HG03064 (cell line): ENCODE results near the gene QSOX1.

Source experiments
- ATAC-seq: cut with Tn5 transposase; IDR thresholded peaks from one replicate; pipeline ENCODE4 v1.9.1; 2021; ENCODE audit warnings: low read depth; ENCODE audit not compliant: unreplicated experiment

The QSOX1 gene

DNA sequence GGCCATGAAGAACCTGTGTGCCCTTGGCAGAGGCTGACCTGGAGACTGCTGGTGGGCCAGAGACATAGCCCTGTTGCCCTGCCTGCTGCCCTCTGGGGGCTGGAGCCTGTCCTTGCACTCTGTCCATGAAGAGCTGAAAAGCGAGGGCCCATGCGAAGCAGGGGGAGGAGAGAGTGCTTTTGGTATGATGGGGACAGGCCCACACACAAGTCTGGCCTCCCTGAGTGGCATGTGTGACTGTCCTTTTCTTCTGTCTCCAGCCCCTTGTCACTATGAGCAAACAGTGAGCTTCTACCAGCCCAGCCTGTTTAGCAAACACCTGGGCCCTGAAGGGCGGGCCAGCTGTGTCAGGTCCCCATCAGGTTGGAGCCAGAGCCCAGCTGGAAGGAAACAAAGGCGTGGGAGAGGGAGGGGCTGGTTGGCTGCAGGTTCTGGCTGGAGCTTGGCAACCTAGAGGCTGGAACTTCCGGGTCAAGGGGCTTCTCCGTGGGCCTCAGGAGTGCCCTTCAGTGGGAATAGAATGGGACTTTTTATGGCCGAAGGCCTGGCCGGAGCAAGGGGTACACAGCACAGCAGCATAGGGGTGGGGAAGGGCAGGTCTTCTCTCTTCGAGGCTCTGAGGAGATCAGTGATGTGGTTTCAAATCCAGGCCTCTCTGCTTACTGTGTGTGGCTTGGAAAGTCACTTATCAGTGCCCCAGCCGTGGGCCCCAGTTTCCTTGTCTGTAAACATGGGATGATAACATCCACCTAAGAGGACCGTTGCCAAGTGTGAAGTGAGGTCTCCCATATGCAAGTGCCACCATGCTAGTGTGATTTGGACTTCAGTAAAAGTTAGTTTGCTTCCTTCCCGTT is 14.3 kb downstream of the QSOX1 start:
- no peak for ATAC-seq

DNA sequence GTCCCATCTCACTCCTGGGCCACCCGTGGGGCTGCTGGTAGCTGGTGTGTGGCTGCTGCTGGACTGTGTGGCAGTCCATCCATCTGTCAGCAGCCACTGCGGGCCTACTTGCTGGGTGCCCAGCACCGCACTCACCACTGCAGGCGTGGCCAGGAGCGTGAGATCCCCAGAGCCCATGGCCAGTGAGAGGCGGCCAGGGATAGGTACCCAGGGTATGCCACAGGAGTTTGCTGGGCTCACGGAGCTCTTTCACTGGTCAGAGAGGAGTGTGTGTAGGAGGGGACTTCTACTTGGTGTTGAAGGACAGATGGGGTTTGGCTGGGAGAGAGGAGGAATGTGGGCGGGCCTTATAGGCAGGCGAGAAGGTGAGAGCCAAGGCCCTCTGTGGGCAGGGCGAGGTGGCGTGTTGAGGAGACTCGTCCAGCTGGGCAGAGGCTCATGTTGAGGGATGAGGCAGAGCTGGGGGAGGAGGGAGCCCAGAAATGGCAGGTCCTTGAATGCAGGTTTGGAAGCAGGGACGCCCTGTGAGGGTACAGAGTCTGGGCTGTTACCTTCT is 15.0 kb downstream of the QSOX1 start:
- ATAC-seq, result no peak

DNA sequence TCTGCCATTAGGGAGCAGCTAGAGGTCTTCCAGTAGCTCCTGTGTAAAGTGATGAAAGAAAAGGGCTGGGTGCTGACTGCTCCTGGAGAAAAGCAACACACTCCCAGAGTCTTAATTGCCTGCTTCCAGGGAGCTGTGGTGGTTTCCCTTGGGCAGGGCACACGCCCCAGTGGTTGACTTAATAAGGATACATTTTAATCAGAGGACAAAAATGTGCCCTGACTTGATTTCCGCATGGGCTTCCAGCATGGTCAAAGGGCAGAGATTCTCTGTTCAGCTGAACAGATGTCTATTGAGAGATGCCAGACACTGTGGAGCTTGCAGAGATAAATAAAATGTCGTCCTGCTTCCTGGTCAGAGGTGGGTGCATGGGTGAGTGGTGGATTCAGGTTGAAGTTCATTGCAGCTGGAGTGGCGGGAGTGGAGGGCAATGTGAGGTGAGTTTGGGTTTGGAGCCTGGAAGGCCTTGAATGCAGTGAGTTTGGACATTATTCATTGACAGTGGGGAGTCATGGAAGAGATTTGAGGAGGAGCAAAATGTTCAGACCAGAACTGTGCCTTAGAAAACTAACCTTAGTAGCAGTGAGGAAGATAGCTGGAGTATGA is 16.0 kb downstream of the QSOX1 start:
- ATAC-seq, result no peak

DNA sequence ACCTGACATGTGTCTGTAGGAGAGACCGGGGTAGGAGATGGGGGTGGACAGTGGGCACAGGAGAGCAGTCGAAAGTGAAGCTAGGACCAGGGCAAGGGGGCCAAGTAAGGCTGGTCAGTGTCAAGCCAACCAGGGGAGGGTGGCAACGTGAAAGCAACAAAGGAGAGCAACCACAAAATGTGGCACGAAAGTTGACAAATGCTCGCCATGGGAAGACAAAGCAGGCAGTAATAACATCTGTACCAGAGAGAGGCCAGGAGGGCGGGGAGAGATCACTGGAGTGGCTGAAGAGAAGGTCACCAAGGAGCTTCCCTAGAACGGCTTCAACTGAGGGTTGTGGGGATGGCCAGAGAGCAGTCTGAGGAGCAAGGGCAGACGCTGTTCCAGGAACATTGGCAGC is 17.0 kb downstream of the QSOX1 start:
- no peak for ATAC-seq

DNA sequence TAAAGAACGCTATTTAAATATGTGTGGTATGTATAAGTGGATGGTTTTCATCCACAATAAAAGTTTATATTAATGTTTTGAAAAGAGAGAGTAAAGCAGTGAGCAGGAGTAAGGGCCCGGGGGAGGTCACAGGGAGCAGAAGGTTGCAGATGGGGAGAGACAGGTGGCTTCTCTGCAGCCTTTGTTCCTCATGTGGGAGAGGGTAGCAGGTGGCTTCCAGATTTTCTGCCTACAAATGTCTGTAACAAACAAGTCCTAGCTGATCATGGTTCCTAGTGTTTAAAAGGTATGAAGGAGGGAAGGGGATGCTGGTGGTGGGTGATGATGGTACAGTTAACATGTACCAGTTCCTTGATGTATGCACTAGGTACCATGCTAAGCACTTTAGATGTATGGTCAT is 18.8 kb downstream of the QSOX1 start:
- no peak for ATAC-seq

DNA sequence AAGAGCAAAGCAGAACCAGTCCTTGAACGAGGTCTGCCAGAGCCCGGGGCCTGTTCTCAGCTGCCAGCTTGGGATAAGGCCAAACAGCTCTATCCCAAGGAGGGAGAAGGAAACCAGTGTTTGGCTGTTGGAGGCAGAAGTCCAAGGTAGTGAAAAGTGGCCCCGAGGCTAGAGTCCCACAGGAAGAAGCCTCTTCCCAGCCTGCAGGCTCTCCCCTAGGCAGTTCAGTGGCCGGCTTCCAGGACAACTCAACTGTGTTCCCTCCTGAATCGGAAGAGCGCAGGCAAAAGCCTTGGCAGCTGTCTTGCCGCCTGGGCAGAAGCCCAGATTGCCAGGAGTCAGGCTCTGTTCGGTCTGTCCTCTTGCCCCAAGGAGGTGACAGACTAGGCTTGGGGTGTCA is 19.3 kb downstream of the QSOX1 start:
- ATAC-seq, result no peak

DNA sequence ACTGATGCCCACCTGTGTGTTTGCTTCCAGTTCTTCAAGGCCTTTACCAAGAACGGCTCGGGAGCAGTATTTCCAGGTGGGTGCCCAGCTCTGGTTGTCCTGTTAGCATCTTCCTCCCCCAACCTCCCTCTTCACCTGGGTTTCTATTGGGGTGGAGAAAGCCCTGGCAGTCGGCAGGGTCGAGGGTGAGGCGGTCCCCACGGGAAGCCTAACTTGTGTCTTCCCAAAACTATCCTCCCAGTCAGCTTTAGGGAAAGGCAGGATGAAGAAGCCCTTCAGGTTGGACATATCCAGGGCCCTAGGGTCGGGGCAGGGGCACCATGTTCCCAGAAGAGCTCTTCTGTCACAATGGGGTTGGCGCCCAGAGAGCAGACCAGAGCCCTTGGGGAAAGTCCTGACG is 20.6 kb downstream of the QSOX1 start:
- no peak for ATAC-seq

DNA sequence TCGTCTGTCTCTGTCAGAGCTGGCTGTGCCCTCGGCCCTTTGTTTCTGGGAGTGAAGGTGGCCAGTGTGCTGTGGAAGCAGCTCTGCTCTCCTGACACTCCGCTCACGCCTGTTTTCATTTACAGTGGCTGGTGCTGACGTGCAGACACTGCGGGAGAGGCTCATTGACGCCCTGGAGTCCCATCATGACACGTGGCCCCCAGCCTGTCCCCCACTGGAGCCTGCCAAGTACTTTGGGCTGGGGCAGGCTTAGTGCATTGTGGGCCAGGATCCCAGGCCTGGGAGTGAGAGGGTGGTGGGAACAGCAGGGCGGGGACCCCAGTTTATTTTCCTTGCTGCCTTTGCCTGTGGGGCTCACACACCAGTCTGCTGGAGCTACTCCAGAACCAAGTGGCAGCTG is 21.1 kb downstream of the QSOX1 start:
- no peak for ATAC-seq

DNA sequence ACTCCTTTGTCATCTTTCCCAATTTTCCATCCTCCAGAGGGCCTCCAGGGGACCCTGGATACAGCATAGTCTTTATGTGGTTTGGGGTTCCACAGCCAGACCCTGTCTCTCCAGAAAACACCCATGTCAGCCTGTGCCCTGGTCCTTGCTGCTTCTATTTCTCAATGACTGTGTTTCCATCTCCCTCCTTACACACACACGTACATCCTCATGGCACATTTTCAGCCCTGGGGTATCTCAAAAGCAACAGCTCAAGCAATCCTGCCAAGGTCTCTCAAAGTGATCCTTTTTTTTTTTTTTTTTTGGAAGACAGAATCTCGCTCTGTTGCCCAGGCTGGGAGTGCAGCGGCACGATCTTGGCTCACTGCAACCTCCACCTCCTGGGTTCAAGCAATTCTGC is 22.3 kb downstream of the QSOX1 start:
- no peak for ATAC-seq

DNA sequence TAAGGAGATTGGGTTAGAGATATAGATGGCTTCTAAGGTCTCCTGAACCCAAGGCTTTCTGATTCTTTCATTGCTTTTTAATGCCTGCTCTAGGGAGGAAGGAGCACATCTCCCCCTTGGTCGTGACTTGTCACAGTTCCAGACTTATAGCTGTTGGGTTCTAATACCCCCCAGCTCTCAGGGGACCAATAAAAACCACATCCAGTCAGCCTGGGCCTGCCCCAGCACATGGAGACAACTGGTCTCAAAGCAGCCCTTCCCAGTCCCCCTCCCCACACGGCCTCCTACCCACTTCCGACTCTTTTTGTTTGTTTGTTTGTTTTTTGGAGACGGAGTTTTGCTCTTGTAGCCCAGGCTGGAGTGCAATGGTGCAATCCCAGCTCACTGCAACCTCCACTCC is 23.3 kb downstream of the QSOX1 start:
- ATAC-seq, result no peak

DNA sequence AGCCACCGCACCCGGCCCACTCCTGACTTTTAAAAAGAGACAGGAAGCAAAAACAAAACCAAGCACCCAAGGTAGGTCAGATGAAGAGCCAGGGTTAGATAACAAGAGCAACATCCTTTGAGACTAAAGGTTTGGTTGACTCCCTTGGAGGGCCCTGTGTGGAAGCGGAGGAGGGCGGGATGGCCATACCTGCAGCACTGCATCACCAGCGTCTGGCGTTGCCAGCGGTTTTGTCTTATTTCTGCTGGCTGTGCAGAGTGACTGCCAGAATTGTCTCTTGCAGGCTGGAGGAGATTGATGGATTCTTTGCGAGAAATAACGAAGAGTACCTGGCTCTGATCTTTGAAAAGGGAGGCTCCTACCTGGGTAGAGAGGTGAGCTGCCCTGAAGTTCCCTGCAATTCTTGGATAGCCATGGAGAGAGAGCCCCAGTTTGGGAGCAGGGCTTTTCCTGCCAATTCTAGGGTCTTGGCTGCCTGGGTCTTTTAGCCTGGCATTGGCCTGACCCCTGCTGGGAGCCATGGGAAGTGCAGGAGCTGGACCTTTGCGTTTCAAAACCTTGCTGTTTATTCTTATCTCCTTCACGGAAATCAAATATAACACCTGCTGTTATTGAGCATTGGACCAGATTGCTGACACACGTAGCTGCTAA is 24.0 kb downstream of the QSOX1 start:
- no peak for ATAC-seq

DNA sequence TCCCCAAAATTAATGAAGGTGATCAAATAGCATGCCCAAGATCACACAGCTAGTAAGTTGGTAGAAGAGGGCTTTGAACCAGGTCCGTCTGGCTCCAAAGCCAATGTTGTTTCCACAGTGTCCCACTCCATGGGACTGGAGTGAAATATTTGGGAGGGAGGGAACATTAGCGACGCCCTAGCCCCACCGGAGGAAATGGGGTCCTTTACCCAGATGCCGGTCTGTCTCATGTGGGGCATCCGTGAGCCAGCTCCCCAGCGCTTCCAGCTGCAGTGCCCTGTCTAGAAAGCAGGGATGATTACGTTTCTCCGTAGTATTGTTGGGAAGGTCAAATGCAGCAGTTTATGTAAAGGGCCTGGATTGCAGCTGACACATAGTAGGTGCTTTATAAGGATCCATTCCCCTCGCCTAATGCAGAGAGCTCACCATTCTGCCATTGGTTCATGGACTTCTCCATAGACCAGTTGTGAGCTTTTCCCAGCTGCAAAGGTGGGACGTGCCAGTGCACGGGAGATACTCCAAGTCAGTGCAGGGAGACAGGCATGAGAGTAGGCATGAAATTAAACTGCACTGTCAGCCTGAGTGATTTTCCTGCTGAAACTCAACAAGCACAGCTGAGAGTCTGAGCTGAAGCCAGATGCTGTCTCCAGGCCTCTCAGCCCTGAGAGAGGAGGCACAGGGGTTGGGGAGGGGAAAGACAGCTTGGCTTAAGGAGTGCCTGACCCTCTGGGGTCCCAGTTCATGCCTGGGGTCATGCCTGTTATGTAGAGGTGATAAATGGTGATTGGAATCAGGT is 24.7 kb downstream of the QSOX1 start:
- no peak for ATAC-seq

DNA sequence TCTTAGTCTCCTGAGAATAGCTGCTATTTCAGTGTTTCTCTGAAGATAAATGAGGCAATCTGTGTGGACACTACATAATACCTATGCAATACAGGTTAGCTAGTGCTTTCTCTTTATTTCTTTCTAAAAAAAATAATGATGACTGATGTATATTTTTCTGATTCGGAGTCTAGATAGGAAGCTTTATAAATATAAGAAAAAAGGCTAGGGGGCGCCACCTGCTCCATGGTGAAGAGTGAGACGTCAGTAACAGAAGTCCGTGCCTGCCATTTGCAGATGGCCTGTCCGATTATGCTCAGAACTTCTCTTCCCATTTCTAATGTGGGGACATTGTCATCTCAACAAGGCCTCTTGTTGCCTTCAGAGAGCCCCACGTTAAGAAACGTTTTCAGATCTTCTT is 26.4 kb downstream of the QSOX1 start:
- no peak for ATAC-seq

DNA sequence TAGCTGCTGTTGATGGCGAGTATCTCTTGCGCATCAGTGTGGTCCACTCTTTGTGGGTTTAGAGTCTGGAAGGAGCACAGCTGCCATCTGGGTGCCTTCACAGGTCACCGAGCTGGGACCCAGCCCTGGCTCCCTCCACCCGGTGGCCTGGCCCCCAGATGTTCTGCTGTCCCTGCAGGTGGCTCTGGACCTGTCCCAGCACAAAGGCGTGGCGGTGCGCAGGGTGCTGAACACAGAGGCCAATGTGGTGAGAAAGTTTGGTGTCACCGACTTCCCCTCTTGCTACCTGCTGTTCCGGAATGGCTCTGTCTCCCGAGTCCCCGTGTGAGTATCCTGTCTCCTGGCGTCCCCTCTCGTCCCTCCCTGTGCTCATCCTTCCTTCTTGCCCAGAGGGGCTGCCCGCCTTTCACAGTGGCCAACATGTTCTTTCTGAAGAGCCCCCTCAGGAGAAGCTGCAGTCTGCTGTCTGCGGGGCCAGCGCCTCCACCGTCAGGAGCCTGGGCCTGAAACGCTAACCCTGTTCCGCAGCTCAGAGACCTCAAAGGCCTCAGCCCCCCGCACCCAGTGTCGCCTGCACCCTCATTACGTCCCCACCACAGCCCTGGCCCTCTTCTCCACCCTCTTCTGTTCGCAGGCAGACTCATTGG is 27.4 kb downstream of the QSOX1 start:
- no peak for ATAC-seq

DNA sequence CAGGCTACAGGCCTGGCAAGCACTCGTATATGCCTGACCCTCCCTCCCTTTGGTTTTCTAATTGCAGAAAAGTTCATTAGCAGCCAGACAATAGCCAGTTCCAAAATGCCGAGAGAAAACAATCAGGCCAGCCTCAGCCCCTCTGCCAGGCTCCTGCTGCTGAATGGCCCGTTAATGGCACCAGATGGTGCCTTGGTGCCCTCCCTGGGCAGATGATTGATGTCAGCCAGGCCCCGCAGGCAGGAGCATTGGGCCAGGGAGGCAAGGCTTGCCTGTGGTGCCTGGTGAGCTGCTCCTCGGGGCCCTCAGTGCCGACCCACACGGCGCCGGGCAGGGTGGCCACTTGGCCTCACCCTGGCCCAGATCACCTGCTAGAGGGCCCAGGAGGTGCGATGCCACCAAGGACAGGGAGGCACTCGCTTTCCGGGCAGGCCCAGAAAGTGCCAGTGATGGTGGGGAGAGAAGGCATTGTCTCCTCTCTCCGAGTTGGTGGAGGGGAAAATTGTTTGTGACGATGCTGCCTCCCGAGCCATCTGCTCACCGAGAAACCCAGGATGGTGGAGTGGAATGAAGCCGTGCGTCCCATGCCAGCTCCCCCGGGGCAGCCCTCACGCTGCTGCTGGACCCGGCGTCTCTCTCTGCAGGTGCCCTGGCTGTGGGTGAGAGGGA is 28.1 kb downstream of the QSOX1 start:
- no peak for ATAC-seq

DNA sequence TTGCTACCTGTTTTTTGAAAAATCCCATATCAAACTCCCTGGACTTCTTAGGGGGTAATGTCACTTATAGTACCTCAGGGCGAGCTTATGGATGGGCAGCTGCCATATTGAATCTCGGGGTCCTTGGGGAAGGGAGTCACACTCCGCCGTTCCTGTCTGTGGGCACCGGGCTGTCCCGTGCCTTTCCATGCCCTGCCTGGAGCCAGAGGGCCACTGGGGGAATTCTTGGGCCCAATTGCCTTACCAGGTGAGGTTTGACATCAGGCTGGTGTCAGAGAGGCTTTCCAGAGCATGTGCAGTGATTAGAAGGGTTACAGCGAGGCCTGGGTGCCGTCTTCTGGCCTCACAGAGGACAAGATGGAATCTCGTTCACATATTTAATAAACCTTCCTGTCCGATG is 28.8 kb downstream of the QSOX1 start:
- no peak for ATAC-seq

DNA sequence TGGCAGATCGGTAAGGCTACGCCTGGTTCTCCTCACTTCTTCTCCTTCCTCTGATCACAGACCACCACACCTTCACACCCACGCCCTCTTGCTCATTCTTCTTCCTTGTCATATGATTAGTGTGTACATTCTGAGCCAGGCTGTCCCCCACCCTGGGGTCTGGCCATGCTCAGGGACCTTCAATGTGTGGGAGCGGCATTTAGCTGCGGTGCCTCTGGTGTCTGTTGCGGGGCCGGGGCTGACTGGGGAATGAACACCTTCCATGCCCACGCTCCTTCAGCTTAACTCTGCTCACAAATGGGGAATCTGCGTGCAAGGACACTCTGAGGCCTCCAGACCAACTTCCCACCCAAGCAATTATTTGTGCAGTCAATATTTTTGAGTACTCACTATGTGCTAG is 29.4 kb downstream of the QSOX1 start:
- no peak for ATAC-seq

DNA sequence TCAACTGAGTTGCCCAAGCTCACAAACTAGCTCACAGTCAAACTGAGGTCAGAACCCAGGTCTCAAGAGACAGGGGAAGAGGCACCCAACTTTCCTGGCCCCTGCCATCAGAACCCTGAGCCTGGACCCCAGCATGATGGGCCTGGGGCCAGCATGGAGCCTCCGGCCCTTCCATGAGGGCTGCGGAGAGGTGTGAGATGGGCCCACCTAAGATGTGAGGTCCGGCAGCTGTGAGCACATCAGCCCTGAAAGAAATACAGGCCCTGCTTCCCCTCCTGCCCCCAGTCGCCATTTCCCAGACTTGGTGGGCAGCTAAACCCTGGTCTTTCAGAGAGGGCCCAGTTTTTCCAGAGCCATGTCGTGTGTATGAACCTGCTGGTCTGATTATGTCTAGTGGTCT is 30.6 kb downstream of the QSOX1 start:
- ATAC-seq, result no peak

DNA sequence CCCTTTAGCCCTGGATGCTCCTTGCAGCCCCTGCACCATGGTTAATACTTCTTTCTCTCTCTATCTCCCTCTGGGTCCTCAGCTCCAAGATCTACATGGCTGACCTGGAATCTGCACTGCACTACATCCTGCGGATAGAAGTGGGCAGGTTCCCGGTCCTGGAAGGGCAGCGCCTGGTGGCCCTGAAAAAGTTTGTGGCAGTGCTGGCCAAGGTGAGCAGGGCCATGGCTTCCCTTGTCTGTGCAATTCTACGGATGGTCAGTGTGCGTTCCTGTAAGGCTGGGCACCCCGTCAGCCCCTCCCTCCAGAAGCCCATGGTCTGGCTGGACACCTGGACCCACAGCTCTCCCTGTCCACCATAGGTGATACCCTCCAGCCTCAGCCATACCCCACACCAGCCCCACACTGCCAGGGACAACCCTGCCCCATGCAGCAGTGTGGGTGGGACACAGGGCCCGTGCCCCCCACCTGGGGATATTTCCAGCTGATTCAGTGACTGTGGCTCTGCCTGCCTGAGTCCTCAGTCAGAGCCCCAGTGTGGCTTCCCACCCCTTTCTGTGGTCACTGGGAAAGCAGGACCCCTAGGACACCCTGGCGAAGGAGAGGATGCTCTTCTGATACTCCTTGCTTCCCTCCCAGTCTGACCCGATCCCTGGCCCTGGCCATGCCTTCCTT is 31.4 kb downstream of the QSOX1 start:
- no peak for ATAC-seq
